HK-2 (cell line): Measurements from ENCODE around the gene NFKBIL1.

Experiments used
- DNase-seq: peaks from one replicate; pipeline ENCODE4 v3.0.0-alpha.2; 2018; ENCODE audit not compliant: unreplicated experiment

The NFKBIL1 gene

DNA sequence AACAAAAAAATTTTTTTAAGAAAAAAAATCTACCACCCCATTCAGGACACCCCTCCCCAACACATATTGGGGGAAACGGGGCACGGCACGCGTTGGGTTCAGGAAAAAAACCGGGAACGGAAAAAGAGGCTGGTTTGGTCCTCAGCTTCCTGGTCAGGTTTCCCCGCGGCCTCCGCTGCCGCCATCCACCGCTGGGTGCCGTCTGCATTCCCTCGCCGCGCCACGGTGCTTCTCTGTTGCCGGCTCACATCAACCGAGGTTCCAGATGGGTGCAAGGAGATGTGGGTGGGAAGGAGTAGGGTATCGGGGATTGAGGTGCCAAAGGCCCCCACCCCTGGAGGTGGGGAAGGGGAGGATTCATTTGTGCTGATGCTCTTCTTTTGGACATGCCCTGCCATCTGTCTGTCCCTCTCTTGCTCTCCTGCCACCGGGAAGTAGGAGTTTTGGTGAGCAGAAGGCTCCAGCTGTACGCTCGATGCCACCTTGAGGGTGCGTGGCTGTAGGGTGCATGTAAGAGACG lies 12.8 kb upstream of the NFKBIL1 start:
- no peak for DNase-seq

- no peak for DNase-seq
Measured at GRCh38 chr6:31535538-31536324, 11.7 kb upstream of the NFKBIL1 start.

DNA sequence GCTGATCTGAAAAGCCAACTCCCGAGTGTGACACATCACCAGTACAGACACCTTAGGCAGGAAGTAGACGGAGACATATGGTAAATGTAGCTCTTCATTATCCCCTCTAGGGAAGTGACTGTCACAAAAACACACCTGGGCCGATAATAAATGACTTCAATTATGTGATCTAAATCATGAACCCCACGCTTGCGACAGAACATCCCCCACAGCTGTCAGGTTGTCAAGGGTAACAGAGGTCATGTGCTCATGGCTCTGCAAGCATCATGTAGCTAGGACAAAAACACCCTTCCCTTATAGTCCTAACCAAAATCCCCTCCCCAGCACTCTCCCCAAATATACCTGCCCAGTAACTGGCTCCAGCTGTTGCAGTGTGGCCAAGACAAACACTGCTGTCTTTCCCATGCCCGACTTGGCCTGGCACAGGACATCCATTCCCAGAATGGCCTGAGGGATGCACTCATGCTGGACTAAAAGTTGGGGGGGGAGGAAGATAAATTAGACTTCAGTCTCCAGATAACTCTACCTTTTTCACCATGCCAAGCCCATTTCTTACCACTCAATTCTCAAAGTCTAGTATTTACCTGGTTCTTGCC lies 8.5 kb upstream of the NFKBIL1 start:
- no peak for DNase-seq

DNA sequence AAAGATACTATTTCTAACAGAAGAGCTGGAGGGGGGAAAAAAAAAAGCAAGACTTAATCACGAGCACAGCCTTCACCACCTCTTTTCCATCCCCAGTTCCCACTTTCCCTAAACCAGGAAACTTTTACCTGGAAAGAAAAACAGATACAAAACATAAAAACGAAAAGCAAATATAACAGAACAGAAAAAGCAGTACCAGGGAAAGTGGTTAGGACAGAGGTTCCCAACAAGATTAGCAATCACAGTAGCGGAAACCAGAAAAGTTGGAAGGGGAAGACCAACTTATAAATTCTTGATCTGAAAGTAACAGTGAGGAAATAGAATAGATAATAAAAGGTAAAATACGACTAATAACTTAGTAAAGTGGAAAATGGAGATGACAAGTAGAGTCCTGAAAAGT lies 6.8 kb upstream of the NFKBIL1 start:
- no peak for DNase-seq

- peak; percentile 33 for DNase-seq
Measured at GRCh38 chr6:31541059-31541657, 6.2 kb upstream of the NFKBIL1 start.

DNA sequence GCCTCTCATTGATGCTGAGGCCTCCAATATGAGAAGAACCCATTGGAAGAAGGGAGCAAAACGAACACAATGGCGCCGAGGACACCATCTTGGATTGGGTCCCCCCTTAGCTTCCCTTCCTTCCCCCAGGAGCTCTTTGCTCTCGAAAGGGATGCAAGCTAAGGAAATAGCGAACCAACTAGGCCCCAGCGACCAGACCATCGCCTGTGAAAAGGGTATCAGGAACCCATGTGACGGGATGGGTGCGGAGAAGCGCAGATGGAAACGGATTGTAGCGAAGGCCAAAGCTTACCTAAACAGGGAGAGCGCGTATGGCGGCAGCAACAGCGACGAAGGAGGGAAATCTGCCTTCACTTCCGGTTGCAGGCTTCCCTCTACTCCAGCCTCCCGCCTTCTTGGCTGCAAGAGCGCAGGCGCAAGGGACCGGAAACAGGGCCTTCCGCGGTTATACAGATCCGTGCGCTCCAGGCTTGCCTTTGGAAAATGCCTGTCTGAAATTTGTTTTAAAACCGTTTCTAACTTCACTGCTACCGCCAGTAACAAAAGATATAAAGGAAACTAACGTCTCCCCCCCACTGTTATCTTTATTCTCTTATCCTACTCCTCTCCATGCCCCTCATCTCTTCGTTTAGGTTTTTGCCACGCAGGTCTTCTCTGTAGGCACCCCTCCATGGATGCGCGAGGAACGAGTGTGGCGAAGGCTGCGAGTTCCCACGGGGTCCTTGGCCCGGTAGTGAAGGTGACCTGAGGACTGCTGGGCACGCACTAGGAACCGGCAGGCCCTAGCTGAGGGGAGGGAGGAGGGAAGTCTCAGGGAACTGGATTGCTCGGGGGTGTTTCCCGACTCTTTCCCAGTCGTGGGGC lies 5.5 kb upstream of the NFKBIL1 start, which contains the start of gene DDX39B:
TSS of gene DDX39B (minus strand) at position 346 of the 864 bp plus-strand sequence. CDS start 1,471 bp downstream, outside the sequence.
- DNase-seq, result peak; percentile 91

GRCh38 chr6:31543639-31544038 lies 3.8 kb upstream of the NFKBIL1 start:
- no peak for DNase-seq

DNA sequence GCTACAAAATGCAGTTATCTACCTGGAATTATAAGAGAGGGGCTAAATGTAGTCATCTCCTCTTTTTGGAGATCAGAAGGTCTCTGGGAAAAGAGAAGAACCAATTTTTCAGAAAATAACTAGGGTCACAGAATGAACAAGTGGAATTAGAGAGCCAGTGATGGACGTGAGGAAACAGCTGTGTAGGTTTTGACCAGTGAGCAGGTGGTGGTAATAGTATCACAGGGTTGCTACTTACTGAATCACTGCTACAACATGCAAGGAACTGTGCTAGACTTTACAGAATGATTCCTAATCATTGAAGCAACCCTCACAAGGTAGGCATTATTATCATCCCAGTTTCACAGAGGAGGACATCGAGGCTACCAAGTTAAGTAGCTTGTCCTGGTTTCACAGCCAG lies 2.7 kb upstream of the NFKBIL1 start:
- no peak for DNase-seq

DNA sequence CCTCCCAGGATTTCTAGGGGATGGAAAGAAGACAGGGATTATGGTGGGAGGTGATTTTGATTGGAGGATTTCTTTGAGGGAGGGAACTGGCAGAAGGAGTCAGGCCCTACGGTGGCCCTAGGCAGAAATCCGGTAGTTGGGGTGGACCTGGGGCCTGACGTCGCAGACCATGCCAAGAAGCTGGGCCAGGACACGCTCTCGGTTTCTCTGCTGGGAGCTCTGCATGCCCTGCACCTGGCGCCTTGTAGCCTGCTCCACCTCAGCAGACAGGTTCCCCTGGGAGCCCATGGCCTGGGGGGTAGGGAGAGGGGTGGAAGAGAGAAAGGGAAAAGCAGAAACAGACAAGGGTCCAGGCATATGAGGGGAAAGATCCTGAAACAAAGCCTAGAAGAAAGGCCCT lies 2.1 kb upstream of the NFKBIL1 start:
- no peak for DNase-seq

DNA sequence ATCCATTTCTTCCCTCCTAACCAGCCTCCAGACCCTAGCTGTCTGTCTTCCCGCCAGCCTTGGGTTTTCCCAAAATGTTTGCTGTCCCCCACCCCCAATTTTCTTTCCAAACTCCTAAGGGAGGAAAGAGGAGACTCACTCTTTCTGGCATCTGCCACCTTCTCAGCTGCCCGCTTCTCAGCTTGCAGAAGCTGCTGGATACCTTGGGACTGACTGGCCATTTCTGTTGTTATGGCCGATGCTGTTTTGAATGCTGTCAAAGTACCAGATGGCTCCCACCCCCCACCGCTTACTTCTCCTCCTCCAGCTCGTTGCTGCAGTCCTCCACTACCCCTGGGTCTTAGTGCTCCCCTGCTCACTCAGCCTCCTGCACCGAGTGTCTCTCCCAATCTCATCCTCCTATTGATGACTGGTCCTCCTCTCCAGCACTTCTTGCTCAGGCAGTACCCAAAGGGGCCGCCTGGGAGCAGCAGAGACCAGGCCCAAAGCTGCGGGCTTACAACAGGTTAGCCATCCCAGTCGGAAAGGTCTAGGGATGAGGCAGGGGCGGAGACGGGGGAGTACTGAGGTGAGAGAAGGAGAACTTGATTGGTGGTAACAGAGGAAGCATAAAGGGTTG lies 960 bp upstream of the NFKBIL1 start, which contains the start of gene ATP6V1G2:
TSS of gene ATP6V1G2 (minus strand) at position 270 of the 619 bp plus-strand sequence. CDS start at position 221, 49 bp downstream.
- DNase-seq, result peak; percentile 86

DNA sequence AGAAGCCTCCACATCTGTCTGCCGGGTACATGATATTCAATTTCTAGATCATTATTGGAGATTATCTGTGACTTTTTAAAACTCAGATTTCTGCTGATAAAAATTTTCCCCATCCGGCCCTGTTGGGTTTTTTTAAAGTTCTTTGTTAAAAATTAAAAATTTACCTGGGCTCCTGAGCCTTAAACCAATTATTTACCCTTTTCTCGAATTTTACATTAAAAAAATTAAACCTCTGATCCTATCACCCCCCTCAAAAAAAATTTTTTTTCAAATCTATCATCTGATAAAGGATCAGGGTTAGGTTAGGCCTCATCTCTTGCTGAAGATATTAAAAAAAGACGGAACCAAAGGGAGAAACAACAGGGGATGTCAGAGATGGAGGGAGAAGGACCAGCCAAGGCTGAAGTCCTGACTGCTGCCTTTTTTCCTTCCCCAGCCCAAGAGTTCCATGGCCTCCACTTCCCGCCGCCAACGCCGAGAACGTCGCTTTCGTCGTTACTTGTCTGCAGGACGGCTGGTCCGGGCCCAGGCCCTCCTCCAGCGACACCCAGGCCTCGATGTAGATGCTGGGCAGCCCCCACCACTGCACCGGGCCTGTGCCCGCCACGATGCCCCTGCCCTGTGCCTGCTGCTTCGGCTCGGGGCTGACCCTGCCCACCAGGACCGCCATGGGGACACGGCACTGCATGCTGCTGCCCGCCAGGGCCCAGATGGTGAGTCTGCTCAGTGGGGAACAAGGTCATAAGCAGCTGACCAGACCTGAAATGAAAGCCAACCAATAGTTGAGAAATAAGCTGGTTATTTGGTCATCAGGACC lies 527 bp downstream of the NFKBIL1 start:
- no peak for DNase-seq

GRCh38 chr6:31548544-31548873 lies 1.1 kb downstream of the NFKBIL1 start:
- DNase-seq, result no peak

DNA sequence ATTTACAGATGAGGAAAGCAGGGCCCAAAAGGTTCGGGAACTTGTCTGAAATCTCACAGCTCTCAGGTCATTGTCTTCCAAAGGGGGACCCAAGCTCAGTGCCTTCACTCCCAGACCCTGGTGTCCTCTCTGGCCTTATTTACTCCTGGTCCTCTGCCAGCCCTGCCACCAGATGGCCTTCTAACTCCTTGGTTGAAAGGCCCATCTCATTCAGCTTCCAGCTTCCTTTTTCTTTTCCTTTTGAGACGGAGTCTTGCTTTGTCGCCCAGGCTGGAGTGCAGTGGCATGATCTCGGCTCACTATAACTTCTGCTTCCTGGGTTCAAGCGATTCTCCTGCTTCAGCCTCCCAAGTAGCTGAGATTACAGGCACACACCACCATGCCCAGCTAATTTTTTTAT lies 4.0 kb downstream of the NFKBIL1 start:
- DNase-seq, result peak; percentile 58

GRCh38 chr6:31556307-31556706 lies 8.9 kb downstream of the NFKBIL1 start:
- no peak for DNase-seq

GRCh38 chr6:31557443-31558317 lies 10.3 kb downstream of the NFKBIL1 start:
- no peak for DNase-seq

GRCh38 chr6:31558318-31558625 lies 10.9 kb downstream of the NFKBIL1 start:
- no peak for DNase-seq

- DNase-seq, result no peak
Measured at GRCh38 chr6:31558631-31559500, 11.5 kb downstream of the NFKBIL1 start.

DNA sequence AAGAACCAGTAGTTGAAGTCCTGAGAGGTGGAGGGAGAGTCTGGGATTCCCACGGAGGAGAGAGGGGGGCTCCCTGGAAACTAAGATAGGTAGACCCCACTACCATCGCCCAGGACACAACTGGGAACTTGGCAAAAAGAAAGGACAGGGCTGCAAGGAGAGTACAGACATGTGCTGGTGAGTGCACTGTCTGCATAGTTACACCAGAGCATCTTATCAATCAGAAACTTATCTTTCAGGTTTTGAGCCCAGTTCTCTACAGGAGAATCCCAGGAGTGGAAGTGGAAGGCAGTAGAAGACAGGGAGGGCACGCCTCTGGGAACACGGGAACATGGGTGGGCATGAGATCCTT lies 12.2 kb downstream of the NFKBIL1 start:
- no peak for DNase-seq
